Kidney capillary endothelial cell (primary cell): ENCODE data around the gene MAP4.
A peak's percentile ranks its signal among the peaks of the same experiment; 100 is the strongest.
"Not testable (repeated sequence)": the region's sequence is repeated elsewhere in the genome, so short reads cannot be mapped to it uniquely, and the experiment has no call there.

Experiments
- DNase-seq: peaks from one replicate; pipeline ENCODE4 v3.0.0-alpha.2; 2018; ENCODE audit warnings: low spot score

Gene MAP4

DNA sequence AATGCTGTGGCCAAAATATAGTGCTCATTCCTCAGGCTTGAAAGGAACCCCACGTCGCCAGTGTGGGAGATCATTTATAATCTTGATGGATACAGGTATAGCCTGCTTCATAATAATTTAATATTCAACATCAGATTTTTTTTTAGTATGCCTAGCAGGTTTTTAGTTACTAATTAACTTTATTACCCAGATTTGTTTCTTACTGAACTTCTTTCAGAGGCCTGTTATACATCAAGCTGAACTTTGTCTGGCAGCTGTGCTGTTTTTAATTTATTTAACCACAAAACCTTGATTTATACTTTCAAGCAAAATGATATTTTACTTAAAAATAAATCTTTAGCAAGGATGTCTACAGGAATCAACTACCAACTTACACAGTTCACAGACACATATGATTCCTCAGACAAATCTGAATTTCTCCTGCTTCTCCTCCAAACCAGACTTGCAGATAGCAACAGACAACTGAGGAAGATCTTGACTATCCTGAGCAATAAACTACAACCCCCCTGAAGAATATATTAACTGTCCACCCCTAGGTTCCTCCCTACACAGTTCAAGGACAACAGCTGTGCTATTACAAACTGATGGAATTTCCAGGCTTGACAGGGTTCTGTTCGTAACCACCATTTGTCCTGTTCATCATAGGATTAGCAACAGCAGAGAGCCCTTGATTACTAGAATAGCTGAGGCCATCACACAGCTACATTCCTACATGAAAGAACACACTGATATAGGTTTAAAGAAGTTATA is 610 bp downstream of the MAP4 start:
- no peak for DNase-seq

DNA sequence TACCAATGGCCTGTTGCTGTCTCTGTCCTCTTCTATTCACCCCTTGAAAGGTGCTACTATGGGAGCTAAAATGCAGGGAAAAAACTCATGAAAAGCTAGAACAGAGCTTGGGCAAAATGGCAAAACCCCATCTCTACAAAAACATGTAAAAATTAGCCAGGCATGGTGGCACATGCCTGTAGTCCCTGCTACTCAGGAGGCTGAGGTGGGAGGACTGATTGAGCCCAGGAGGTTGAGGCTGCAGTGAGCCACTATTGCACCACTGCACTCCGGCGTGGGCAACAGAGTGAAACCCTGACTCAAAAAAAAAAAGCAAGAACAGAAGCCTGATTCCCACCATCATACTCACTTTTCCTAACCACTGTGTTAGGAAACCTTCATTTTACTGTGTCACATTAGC is 1.9 kb downstream of the MAP4 start:
- no peak for DNase-seq

DNA sequence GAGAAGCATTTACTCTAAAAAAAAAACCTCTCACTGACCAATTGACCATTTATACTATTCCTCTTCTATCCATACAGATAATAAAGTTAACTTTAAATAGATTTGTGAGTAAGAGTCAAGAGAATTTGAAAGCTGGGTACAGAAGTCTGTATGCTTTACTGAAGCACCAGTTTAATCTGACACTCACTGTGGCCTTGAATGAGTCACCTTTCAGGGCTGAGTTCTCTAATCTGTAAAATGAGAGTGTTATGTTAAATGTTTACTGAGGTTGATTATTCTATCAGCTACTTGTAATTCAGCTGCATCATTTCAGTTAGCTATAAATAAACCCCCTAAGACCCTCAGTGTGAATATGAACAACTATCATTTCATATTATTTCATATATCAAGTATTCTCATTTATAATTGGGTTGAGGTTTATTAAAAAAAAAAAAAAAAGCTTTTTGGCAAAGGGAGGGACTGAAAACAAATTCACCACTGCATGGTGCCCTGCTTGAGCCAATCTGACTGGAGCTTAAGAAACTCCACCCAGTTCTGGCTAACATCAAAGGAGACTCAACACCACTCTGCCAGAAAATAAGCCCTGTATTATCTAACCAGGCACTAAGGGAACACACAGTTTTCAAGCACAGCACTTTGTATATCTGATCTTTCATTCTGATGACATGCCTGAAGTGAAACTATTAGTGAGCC is 2.8 kb downstream of the MAP4 start:
- peak; percentile 57 for DNase-seq

DNA sequence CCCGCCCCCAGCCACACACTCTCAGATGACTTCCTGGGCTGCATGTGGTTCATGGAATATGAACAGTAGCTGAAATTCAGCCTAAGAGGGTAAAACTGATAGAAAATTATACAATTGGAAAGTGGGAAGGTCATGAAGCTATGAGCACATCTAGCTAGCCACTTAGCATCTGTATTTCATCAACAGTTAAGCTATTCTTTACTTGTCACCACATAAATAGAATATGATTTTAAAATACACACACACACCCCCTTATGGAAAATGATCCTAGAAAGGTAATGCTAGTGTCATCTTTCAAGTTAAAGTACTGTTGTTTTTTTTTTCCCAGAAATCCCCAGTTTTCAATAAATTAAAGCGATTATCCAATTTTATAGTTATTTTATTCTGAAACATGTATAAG is 3.6 kb downstream of the MAP4 start:
- no peak for DNase-seq

DNA sequence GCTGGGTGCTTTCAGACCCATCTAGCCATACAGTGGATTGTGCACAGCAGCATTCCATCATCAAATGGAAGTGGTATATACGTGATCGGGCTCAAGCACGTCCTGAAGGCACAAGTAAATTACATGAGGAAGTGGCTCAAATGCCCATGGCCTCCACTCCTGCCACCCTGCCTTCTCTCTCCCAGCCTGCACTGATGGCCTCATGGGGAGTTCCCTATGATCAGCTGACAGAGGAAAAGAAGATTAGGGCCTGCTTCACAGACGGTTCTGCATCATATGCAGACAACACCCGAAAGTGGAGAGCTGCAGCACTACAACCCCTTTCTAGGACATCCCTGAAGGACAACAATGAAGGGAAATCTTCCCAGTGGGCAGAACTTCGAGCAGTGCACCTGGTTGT is 8.2 kb downstream of the MAP4 start:
- DNase-seq = not testable (repeated sequence)

DNA sequence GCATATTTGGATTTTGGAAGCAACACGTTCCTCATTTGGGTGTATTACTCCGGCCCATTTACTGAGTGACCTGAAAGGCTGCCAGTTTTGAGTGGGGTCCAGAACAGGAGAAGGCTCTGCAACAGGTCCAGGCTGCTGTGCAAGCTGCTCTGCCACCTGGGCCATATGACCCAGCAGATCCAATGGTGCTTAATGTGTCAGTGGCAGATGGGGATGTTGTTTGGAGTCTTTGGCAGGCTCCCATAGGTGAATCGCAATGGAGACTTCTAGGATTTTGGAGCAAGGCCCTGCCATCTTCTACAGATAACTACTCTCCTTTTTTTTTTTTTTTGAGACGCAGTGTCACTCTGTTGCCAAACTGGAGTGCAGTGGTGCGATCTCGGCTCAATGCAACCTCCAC is 8.9 kb downstream of the MAP4 start:
- DNase-seq = not testable (repeated sequence)

DNA sequence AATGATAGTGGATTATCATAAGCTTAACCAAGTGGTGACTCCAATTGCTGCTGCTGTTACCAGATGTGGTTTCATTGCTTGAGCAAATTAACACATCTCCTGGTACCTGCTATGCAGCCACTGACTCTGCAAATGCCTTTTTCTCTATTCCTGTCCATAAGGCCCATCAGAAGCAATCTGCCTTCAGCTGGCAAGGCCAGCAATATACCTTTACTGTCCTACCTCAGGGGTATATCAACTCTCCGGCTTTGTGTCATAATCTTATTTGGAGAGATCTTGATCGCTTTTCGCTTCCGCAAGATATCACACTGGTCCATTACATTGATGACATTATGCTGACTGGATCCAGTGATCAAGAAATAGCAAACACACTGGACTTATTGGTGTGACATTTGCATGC is 9.4 kb downstream of the MAP4 start:
- DNase-seq = not testable (repeated sequence)

DNA sequence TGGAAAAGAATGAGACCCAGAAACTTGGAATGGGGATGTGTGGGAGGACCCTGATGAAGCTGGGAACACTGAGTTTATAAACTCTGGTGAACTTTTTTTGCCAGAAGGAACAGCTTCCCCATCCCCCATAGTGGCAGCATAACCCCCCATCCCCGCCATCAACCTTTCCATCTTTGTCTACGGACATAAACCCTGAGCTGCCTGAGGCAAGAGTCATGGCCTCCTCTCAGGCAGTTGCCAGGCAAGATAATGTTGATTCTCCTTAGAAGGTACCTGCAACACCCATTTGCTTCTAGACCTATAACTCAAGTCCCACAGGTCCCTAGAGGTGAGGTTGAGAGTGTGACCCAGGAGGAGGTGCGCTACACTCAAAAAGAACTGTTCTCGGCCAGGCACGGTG is 11.5 kb downstream of the MAP4 start:
- DNase-seq = no peak

DNA sequence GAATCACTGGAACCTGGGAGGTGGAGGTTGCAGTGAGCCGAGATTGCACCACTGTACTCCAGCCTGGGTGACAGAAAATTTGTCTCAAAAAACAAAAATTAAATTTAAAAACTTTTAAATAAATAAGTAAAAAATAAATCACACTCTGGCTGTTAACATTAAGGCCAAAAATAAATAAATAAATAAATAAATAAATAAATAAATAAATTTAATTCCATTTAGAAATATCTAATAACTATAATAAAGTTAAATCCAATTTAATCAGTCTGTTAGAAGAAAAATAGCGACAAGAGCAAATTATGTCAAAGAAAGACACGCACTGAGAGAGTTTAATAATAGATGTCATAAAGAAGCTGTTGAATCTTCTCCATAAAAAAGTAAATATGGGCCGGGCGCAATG is 13.4 kb downstream of the MAP4 start:
- DNase-seq = no peak

DNA sequence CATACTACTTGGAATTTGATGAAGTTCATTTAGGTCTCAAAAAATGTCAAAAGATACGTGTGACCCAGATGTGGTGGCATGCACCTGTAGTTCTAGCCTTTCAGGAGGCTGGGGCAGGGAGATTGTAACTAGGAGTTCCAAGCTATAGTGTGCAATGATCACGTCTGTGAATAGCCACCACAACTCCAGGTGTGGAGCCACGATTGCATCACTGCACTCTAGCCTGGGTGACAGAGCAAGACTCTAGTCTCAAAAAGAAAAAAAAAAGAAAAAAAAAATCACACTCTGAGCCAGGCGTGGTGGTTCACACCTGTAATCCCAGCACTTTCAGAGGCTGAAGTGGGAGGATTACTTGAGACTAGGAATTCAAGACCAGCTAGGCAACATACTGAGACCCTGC is 14.2 kb downstream of the MAP4 start:
- no peak for DNase-seq

DNA sequence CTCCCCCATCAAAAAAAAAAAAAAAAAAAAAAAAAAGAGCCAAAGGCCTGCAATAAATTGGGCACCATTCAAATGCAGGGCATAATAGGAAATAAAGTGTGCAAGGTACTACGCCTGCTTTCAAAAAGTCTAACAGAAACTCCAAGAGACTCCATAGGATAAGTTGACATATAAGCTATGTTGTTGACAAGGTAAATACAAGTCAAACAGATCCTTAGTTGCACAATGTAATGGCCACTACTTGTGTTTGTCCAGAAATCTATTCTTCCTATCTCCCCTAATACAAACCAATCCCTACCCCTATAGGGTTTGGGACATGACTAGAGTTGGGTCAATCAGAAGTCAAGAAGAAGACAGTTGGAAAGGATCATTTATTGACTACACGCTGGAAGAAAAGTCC is 16.0 kb downstream of the MAP4 start:
- DNase-seq = no peak

DNA sequence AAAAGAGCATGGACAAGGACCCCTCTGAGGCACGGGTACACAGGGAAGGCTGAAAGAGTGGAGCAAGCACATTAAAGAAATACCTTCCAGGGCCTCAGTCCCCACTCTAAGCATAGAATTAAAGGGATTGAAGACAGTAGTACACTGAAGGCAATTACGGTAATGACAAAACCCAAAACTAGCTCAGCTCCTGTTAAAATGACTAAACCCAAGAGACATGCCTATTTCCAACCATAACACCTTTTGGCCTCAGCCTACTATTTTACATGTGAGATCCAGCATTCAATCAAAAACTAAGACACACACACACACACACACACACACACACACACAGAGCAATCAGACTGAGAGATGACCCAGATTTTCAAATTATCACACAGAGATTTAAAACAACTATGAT is 19.8 kb downstream of the MAP4 start:
- DNase-seq = no peak

DNA sequence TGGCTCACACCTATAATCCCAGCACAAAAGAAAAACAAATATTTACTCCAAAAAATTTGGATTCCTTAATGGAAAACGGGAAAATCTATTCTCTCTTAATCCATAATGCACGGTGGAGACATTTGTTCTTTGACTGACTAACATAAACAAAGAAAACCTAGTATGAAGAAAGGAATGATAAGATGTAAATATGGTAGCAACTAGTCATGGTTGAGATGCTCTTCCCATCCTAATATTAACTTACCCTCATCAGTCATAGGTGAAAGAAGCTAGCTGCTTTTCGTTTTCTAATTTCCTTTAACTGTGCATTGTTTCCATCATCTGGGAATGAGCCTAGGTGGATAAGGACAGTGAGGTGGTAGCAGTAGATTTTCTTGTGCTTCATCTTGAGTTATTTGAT is 22.0 kb downstream of the MAP4 start:
- no peak for DNase-seq

DNA sequence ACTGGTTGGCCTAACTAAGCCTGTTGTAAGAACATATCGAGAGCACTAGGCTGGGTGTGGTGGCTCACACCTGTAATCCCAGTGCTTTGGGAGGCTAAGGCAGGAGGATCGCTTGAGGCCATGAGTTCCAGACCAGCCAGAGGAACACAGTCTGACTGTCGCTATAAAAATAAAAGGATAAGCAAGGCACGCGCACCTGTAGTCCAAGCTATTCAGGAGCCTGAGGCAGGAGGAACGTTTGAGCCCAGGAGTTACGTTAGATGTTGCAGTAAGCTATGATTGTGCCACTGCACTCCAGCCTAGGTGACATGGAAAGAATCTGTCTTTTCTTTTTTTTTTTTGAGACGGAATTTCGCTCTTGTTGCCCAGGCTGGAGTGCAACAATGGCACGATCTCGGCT is 24.9 kb downstream of the MAP4 start:
- no peak for DNase-seq

DNA sequence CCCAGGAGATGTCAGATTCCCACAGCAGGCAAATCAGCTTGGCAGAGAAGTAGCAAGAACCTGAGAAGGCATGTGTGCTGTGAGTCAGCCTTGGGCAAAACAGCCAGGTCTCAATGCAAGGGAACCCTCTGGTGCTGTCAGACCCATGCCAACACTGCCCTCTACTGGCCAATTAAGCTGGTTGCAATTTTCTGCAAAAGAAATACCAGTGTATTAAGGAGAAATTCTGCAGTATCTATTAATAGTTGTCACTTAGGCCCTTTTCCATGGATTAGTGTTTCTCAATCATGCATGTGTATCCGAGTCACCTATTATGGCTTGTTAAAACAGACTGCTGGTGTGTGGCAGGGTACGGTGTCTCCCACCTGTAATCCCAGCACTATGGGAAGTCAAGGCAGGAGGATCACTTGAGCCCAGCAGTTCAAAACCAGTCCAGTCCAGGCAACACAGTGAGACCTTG is 26.2 kb downstream of the MAP4 start:
- peak; percentile 81 for DNase-seq

DNA sequence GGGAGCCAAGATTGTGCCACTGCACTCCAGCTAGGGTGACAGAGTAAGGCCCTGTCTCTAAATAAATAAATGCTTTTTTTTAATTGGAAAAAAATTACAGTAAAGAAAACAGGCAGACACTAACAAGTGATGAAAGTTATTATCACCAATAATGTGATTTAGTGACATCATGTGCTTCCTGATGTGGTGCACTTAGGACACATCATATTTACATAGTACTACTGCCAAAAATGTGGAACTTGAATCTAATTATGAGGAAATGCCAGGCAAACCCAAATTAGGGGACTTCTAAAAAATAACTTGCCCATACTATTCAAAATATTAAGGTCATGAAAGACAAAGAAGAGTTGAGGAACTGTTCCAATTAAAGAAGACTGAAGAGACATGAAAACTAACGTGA is 30.8 kb downstream of the MAP4 start:
- no peak for DNase-seq

DNA sequence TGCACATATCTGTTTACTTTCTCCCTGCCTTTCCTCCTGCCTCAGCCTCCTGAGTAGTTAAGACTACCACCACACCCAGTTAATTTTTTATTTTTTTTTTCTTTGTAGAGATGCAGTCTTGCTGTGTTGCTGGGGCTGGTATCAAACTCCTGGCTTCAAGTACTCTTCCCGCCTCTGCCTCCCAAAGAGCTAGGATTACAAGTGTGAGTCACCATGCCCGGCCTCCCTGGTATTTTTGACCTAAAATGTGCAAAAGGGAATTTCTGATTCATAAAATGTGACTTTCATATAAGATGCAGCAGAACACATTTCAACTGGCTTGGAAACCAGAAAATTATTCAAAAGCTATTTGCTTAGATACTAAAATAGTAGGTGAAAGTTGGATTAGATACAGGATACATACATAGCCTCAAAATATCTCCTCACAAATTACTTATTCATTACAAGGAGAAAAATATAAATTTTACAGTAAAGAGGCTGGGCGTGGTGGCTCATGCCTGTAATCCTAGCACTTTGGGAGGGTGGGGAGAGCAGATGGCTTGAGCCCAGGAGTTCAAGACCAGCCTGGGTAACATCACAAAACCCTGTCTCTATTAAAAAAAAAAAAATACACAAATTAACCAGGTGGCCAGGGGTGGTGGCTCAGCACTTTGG is 32.0 kb downstream of the MAP4 start:
- peak; percentile 12 for DNase-seq

DNA sequence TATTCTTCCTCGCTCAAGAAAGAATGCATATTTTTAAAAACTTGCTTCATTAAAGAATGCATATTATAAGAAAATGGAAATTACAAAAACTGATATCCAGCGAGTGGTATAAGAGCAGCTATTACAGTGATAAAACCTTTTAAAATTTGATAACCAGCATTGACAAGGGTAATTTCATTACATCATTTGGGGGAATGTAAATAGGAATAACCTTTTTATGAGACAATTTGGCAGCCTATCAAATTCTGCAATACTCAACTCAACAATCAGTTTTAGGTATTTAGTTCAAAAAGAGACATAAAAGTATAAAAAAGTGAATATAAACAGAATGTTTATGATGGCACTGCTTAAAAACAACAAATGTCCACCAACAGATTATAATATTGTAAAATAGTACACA is 35.4 kb downstream of the MAP4 start:
- no peak for DNase-seq

DNA sequence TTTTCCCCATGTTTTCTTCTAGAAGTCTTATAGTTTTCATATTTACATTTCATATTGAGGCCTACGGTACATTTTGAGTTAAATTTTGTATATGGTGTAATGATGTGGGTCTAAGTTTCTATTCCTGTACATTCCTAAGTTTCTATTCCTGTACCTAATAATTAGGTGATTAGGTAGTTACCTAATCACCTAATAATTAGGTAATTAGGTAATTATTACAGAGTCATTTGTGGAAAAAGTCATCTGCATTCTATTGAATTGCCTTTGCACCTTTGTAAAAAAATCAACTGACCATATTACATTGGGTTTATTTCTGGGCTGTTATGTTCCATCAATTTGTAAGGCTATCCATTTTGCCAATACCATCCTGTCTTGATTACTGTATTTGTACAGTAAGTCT is 37.1 kb downstream of the MAP4 start:
- DNase-seq = no peak

DNA sequence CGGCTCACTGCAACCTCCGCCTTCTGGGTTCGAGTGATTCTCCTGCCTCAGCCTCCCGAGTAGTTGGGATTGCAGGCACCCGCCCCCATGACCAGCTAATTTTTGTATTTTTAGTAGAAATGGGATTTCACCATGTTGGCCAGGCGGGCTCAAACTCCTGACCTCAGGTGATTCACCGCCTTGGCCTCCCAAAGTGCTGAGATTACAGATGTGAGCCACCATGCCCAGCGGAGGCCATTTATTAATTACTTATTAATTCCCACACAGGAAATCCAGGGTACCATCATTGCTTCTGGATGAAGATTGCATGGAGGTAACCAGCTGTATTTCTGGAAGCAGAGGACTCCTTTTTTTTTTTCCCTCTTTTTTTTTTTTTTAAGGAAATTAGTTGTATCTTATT is 37.8 kb downstream of the MAP4 start:
- DNase-seq = no peak

DNA sequence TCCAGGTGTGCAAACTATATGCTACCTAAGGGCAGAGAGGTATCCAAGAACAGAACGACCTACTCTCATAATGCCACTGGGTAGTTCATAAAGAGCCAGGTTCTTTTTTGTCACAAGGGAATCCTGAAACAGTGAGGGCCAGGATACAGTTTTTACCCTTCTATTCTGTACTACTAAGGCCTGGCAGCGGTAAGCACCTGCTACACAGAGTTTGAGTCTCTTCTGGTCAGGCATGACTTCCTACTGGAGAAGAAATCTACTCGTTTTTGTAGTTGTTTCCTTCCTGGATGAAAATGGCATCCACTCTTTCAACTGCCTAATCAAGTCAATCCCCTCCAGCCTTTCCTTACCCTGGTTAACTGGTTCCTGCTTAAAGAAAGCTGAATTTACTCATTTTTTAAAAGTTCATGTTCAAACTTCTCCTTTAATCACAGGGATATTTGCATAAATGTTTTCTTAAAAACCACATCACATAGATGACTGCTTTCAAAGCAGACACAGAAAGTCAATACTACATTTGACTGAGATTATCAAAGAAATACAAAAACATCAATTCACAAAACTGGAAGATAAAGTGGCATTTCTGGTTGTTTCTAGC is 40.0 kb downstream of the MAP4 start:
- DNase-seq = no peak

DNA sequence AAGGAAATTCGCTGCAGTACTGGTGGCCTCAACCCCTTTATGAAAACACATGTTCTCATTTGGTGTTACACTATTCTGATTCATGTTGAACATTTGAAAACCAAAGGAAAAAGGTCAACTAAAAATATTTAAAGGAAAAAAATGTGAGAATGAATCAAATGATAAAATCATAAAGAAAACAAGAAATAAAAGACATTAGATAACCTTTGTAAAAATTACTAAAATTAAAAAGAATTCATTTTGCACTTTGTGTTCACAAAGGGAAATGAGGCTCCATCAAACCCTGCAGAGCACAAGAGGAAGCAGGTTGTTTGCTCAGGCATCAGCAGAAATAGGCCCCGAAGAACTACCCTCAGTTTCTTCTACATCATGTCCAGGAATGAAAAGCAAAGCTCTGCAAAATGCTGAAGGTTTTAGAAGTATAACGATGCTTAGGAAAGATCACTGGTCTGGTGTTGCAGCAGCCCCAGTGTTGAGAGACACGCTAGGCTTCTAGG is 41.2 kb downstream of the MAP4 start:
- no peak for DNase-seq

DNA sequence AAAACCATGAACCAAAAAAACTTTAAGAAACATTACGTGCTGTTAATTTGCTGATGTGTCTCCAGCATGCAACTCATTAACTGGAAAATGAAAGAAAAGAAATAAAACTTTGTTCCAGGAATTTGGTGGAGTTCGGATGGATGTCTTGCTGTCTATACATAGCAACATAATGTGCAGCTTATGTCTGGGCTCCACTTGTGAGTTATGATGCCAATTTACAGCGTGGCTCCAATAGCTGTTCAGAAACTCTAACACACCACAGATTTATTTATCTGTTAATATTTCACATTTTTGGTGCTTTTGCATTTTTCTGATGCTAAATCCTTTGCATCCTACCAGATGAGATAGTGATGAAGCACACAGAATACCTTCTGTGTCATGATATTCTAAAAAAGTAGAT is 45.1 kb downstream of the MAP4 start:
- DNase-seq = no peak
